Gastroesophageal sphincter (tissue), 4 donors: ENCODE data around the gene CLEC2A. TPM values are rescaled to one million over a fixed set of nuclear protein-coding genes. Genes with fewer than 3 reads are reported as not detected.
A peak's percentile ranks its signal among the peaks of the same experiment; 100 is the strongest.

ENCODE experiments used
- ATAC-seq: fragments of 150-250 bp; one replicate; pipeline ENCODE4 v1.9.1; 2016; ENCODE audit warnings: mild to moderate bottlenecking, moderate library complexity
- H3K27ac ChIP-seq, 4 donors: fragments of 200-600 bp; sonication (generic) in 3 of 4; 1 replicate in 3 of 4; 2 replicates in 1 of 4; pipeline ENCODE4 v1.5.1; 2016 to 2019
- H3K27me3 ChIP-seq: fragments of 200-600 bp; sonication (generic); one replicate; pipeline ENCODE4 v1.5.1; 2019
- H3K36me3 ChIP-seq, 2 donors: fragments of 200-600 bp; sonication (generic); one replicate each; pipeline ENCODE4 v1.5.1; 2019; ENCODE audit warnings: control low read depth in 1 of 2
- H3K4me1 ChIP-seq, 3 donors: fragments of 200-600 bp; sonication (generic); 1 replicate in 2 of 3; 2 replicates in 1 of 3; pipeline ENCODE4 v1.5.1; 2016 to 2019; ENCODE audit warnings: control low read depth in 2 of 3
- H3K4me3 ChIP-seq, 2 donors: fragments of 200-600 bp; sonication (generic); one replicate each; pipeline ENCODE4 v1.5.1; 2019; ENCODE audit warnings: mild to moderate bottlenecking in 1 of 2, moderate library complexity in 1 of 2
- H3K9me3 ChIP-seq, 3 donors: fragments of 200-600 bp; sonication (generic); one replicate each; pipeline ENCODE4 v1.5.1; 2017 to 2019; ENCODE audit warnings: control low read depth in 2 of 3
- CTCF ChIP-seq, 4 experiments: fragments of 200-600 bp in 2 of 4; fragments of 450-650 bp in 2 of 4; sonication (generic) in 1 of 4; IDR thresholded peaks; one replicate each; pipeline ENCODE4 v1.5.1; 2017 to 2019; ENCODE audit warnings: antibody characterized with exemption in 4 of 4, mild to moderate bottlenecking in 2 of 4, moderate library complexity in 2 of 4
- EP300 ChIP-seq: sonication (generic); formaldehyde crosslinking; IDR thresholded peaks from one replicate; pipeline ENCODE4 v1.6.1; 2017; ENCODE audit warnings: antibody characterized with exemption, mild to moderate bottlenecking
- POLR2A ChIP-seq, 2 donors: fragments of 450-650 bp; IDR thresholded peaks; one replicate each; pipeline ENCODE4 v1.6.1; 2017; ENCODE audit warnings: antibody characterized with exemption in 2 of 2, mild to moderate bottlenecking in 2 of 2, moderate library complexity in 1 of 2
- POLR2AphosphoS5 ChIP-seq: sonication (generic); formaldehyde crosslinking; IDR thresholded peaks from one replicate; pipeline ENCODE4 v1.6.1; 2017; ENCODE audit warnings: antibody characterized with exemption
- WGBS, 2 donors: methylation state at CpG; one replicate each; pipeline ENCODE4 v1.1.5; 2018; ENCODE audit warnings: low coverage in 1 of 2; 5-methylcytosine and 5-hydroxymethylcytosine counted together
- total RNA-seq, 4 donors: library from RNA; depleted of rRNA; stranded (reverse); fragments of >200 nt; gene quantifications; one replicate each; pipeline ENCODE4 v1.1.0, GENCODE V29; 2016

The CLEC2A gene
- total RNA-seq, 4 donors from 2014 or later: not detected

- no peaks in the 10 kb centered on the region for H3K36me3 ChIP-seq
- H3K4me1 ChIP-seq: no peaks in the 10 kb centered on the region
- H3K27ac ChIP-seq: peak overlapping the region; percentile 52 to 76 (median 74)
- ATAC-seq: no peak
- H3K27me3 ChIP-seq: no peaks in the 10 kb centered on the region
- peaks cover 0 to 4% (median 0%) of the 10 kb centered on the region in 3 donors for H3K9me3 ChIP-seq
- TF ChIP-seq CTCF (IDR thresholded peaks at IDR 0.05) (no peak), EP300 (no peak), POLR2A (IDR thresholded peaks at IDR 0.05) (no peak), POLR2AphosphoS5 (no peak)
- 43 to 50% methylated on average over 4 of the region's 4 CpGs for WGBS, 2 donors
- H3K4me3 ChIP-seq: peak overlapping the region; percentile 42 to 64
Observed at GRCh38 chr12:9868951-9869306, 63.2 kb downstream of the CLEC2A start.

- no peak for TF ChIP-seq EP300
- TF ChIP-seq CTCF (IDR thresholded peaks at IDR 0.05): no peak
- TF ChIP-seq POLR2AphosphoS5: no peak
- TF ChIP-seq POLR2A (IDR thresholded peaks at IDR 0.05): no peak
- peaks cover 0 to 9% (median 0%) of the 10 kb centered on the region in 3 donors for H3K9me3 ChIP-seq
- no peaks in the 10 kb centered on the region for H3K4me1 ChIP-seq
- no peaks in the 10 kb centered on the region for H3K36me3 ChIP-seq
- H3K27me3 ChIP-seq: no peaks in the 10 kb centered on the region
- 56 to 65% methylated on average over 11 of the region's 11 CpGs for WGBS, 2 donors
- no peak for ATAC-seq
- peak overlapping the region; percentile 52 to 76 (median 74) for H3K27ac ChIP-seq
- H3K4me3 ChIP-seq: peak overlapping the region; percentile 42 to 64
Observed at GRCh38 chr12:9868311-9868801, 63.8 kb downstream of the CLEC2A start.

- TF ChIP-seq POLR2AphosphoS5 (no peak), EP300 (no peak), CTCF (IDR thresholded peaks at IDR 0.05) (no peak), POLR2A (IDR thresholded peaks at IDR 0.05) (no peak)
- 46 to 48% methylated on average over 4 of the region's 4 CpGs for WGBS, 2 donors
Observed at GRCh38 chr12:9867531-9867930, 64.6 kb downstream of the CLEC2A start.

GRCh38 chr12:9866860-9867269 is 65.3 kb downstream of the CLEC2A start:
- H3K9me3 ChIP-seq: peaks cover 0 to 17% (median 0%) of the 10 kb centered on the region in 3 donors
- TF ChIP-seq POLR2A (IDR thresholded peaks at IDR 0.05) (no peak), CTCF (IDR thresholded peaks at IDR 0.05) (no peak), POLR2AphosphoS5 (no peak), EP300 (no peak)
- no peaks in the 10 kb centered on the region for H3K36me3 ChIP-seq
- no peak for ATAC-seq
- H3K27ac ChIP-seq: peak overlapping the region in 3 of 4 donors; percentile 0 to 75 (median 9)
- peak overlapping the region; percentile 24 to 42 for H3K4me3 ChIP-seq
- 40 to 61% methylated on average over 4 of the region's 4 CpGs for WGBS, 2 donors
- H3K4me1 ChIP-seq: no peaks in the 10 kb centered on the region
- no peaks in the 10 kb centered on the region for H3K27me3 ChIP-seq

More at GRCh38 chr12:9867531-9867930, 64.6 kb downstream of the CLEC2A start:
- Histone ChIP-seq H3K27ac (peak overlapping the region in 3 of 4 donors; percentile 0 to 75 (median 9)), H3K36me3 (no peaks in the 10 kb centered on the region), H3K4me3 (peak overlapping the region; percentile 24 to 42), H3K27me3 (no peaks in the 10 kb centered on the region), H3K4me1 (no peaks in the 10 kb centered on the region), H3K9me3 (peaks cover 0 to 17% (median 0%) of the 10 kb centered on the region in 3 donors)
- no peak for ATAC-seq

- no peaks in the 10 kb centered on the region for H3K36me3 ChIP-seq
- ATAC-seq: no peak
- 63 to 78% methylated on average over 1 to 4 of the region's 4 CpGs for WGBS, 2 donors
- H3K27ac ChIP-seq: peak overlapping the region in 1 of 4 donors; percentile 0
- peaks cover 0 to 17% (median 0%) of the 10 kb centered on the region in 3 donors for H3K9me3 ChIP-seq
- TF ChIP-seq CTCF (IDR thresholded peaks at IDR 0.05) (no peak), POLR2AphosphoS5 (no peak), EP300 (no peak), POLR2A (IDR thresholded peaks at IDR 0.05) (no peak)
- no peaks in the 10 kb centered on the region for H3K4me1 ChIP-seq
- H3K4me3 ChIP-seq: peak overlapping the region in 1 of 2 donors; percentile 18
- H3K27me3 ChIP-seq: no peaks in the 10 kb centered on the region
Observed at GRCh38 chr12:9864913-9865675, 67.1 kb downstream of the CLEC2A start.
